ENCODE measurements around the gene SORT1. TPM values are rescaled to one million over a fixed set of nuclear protein-coding genes. Genes with fewer than 3 reads are reported as not detected.
A peak's percentile ranks its signal among the peaks of the same experiment; 100 is the strongest.
"Not testable (repeated sequence)": the region's sequence is repeated elsewhere in the genome, so short reads cannot be mapped to it uniquely, and the experiment has no call there.

The SORT1 gene
- total RNA-seq, 1 donor from 2014 or later: 65.2 TPM

- peak; percentile 15 for DNase-seq (ENCODE audit: low spot score)
Observed at GRCh38 chr1:109341944-109342930, 55.5 kb downstream of the SORT1 start.

GRCh38 chr1:109338608-109339007, 59.1 kb downstream of the SORT1 start:
- no peak for DNase-seq (ENCODE audit: low spot score)

- no peak for DNase-seq (ENCODE audit: low spot score)
Observed at GRCh38 chr1:109338091-109338490, 59.6 kb downstream of the SORT1 start.

- no peak for DNase-seq (ENCODE audit: low spot score)
Observed at GRCh38 chr1:109335091-109335490, 62.6 kb downstream of the SORT1 start.

GRCh38 chr1:109331113-109331512, 66.6 kb downstream of the SORT1 start:
- DNase-seq (ENCODE audit: low spot score): no peak

GRCh38 chr1:109327285-109327684, 70.4 kb downstream of the SORT1 start:
- DNase-seq (ENCODE audit: low spot score): no peak

GRCh38 chr1:109322974-109323373, 74.7 kb downstream of the SORT1 start:
- DNase-seq (ENCODE audit: low spot score): no peak

- no peak for DNase-seq (ENCODE audit: low spot score)
Observed at GRCh38 chr1:109319114-109319513, 78.6 kb downstream of the SORT1 start.

- DNase-seq (ENCODE audit: low spot score): no peak
Observed at GRCh38 chr1:109316506-109316905, 81.2 kb downstream of the SORT1 start.

- DNase-seq (ENCODE audit: low spot score): no peak
Observed at GRCh38 chr1:109315288-109315687, 82.4 kb downstream of the SORT1 start.

- DNase-seq (ENCODE audit: low spot score): no peak
Observed at GRCh38 chr1:109314795-109315194, 82.9 kb downstream of the SORT1 start.

GRCh38 chr1:109312978-109313775, 84.5 kb downstream of the SORT1 start:
- no peak for DNase-seq (ENCODE audit: low spot score)

- DNase-seq (ENCODE audit: low spot score): no peak
Observed at GRCh38 chr1:109312246-109312645, 85.5 kb downstream of the SORT1 start.

GRCh38 chr1:109309347-109309746, 88.4 kb downstream of the SORT1 start:
- no peak for DNase-seq (ENCODE audit: low spot score)

GRCh38 chr1:109307274-109308021, 90.3 kb downstream of the SORT1 start:
- DNase-seq (ENCODE audit: low spot score): no peak

GRCh38 chr1:109306832-109307273, 90.9 kb downstream of the SORT1 start, which contains the start of gene MYBPHL:
TSS of gene MYBPHL (minus strand) at chr1:109307011. CDS start at chr1:109306991, 20 bp downstream.
- DNase-seq (ENCODE audit: low spot score): no peak

GRCh38 chr1:109305991-109306390, 91.7 kb downstream of the SORT1 start:
- DNase-seq (ENCODE audit: low spot score): not testable (repeated sequence)

GRCh38 chr1:109304226-109304920, 93.3 kb downstream of the SORT1 start:
- DNase-seq (ENCODE audit: low spot score): no peak

- DNase-seq (ENCODE audit: low spot score): no peak
Observed at GRCh38 chr1:109301874-109302273, 95.8 kb downstream of the SORT1 start.

GRCh38 chr1:109300650-109301151, 97.0 kb downstream of the SORT1 start:
- no peak for DNase-seq (ENCODE audit: low spot score)
